Mesenchymal stem cell (in vitro differentiated cells and primary cell): ENCODE measurements around the gene BCL2L1.

ENCODE experiments used
- DNase-seq: peaks from one replicate; pipeline ENCODE4 v3.0.0-alpha.2; 2013
- H2AFZ ChIP-seq: one replicate; pipeline ENCODE4 v1.6.1; 2013; ENCODE audit warnings: low read depth, mild to moderate bottlenecking, control low read depth, inconsistent platforms, low read length, moderate library complexity
- H2AK5ac ChIP-seq: 2 replicates; pipeline ENCODE4 v1.6.1; 2013; ENCODE audit warnings: low read length, moderate library complexity, mild to moderate bottlenecking, inconsistent platforms; ENCODE audit not compliant: severe bottlenecking
- H2BK120ac ChIP-seq: one replicate; pipeline ENCODE4 v1.6.1; 2013; ENCODE audit warnings: low read depth, mild to moderate bottlenecking, inconsistent platforms, low read length, moderate library complexity
- H2BK12ac ChIP-seq, 2 experiments: one replicate each; pipeline ENCODE4 v1.6.1; 2013; ENCODE audit warnings: inconsistent platforms in 2 of 2, low read length in 2 of 2, mild to moderate bottlenecking in 2 of 2, moderate library complexity in 2 of 2, control low read depth in 1 of 2
- H2BK15ac ChIP-seq: one replicate; pipeline ENCODE4 v1.6.1; 2013; ENCODE audit warnings: mild to moderate bottlenecking, low read depth, inconsistent platforms; ENCODE audit not compliant: poor library complexity, severe bottlenecking
- H2BK5ac ChIP-seq: 2 replicates; pipeline ENCODE4 v1.6.1; 2013; ENCODE audit warnings: low read depth, mild to moderate bottlenecking, low read length, control low read depth, inconsistent platforms; ENCODE audit not compliant: poor library complexity, severe bottlenecking
- H3K14ac ChIP-seq, 2 experiments: one replicate each; pipeline ENCODE4 v1.6.1; 2013; ENCODE audit warnings: inconsistent platforms in 2 of 2, low read length in 2 of 2, control low read depth in 1 of 2, mild to moderate bottlenecking in 1 of 2, moderate library complexity in 1 of 2
- H3K18ac ChIP-seq, 2 experiments: one replicate each; pipeline ENCODE4 v1.6.1; 2013; ENCODE audit warnings: inconsistent platforms in 2 of 2, low read length in 2 of 2, control low read depth in 1 of 2, low read depth in 1 of 2, mild to moderate bottlenecking in 1 of 2
- H3K23ac ChIP-seq, 2 experiments: one replicate each; pipeline ENCODE4 v1.6.1; 2013; ENCODE audit warnings: inconsistent platforms in 2 of 2, low read length in 2 of 2, mild to moderate bottlenecking in 2 of 2, moderate library complexity in 2 of 2, control low read depth in 1 of 2
- H3K27ac ChIP-seq: 2 replicates; pipeline ENCODE4 v1.5.1; 2013; ENCODE audit warnings: mild to moderate bottlenecking, moderate library complexity, low read length, control low read depth, inconsistent platforms; ENCODE audit not compliant: poor library complexity, severe bottlenecking
- H3K27me3 ChIP-seq, 2 experiments: 2 replicates each; pipeline versions ENCODE4 v1.6.1 to v1.7.0; 2013; ENCODE audit warnings: low read length in 2 of 2, mild to moderate bottlenecking in 2 of 2, moderate library complexity in 2 of 2, control low read depth in 1 of 2, inconsistent platforms in 1 of 2; ENCODE audit not compliant: control insufficient read depth in 1 of 2, insufficient read depth in 1 of 2
- H3K36me3 ChIP-seq, 2 experiments: 2 replicates each; pipeline versions ENCODE4 v1.6.1 to v1.7.0; 2013; ENCODE audit warnings: low read length in 2 of 2, control low read depth in 1 of 2, inconsistent platforms in 1 of 2, low read depth in 1 of 2, mild to moderate bottlenecking in 1 of 2; ENCODE audit not compliant: insufficient read depth in 2 of 2, control insufficient read depth in 1 of 2
- H3K4ac ChIP-seq, 2 experiments: one replicate each; pipeline ENCODE4 v1.6.1; 2013; ENCODE audit warnings: inconsistent platforms in 2 of 2, low read length in 2 of 2, mild to moderate bottlenecking in 2 of 2, moderate library complexity in 2 of 2, control low read depth in 1 of 2, low read depth in 1 of 2
- H3K4me1 ChIP-seq: 2 replicates; pipeline ENCODE4 v1.6.1; 2013; ENCODE audit warnings: low read depth, low read length, control low read depth; ENCODE audit not compliant: control insufficient read depth, insufficient read depth
- H3K4me2 ChIP-seq: 2 replicates; pipeline ENCODE4 v1.6.1; 2013; ENCODE audit warnings: low read length, mild to moderate bottlenecking, inconsistent platforms; ENCODE audit not compliant: poor library complexity, severe bottlenecking
- H3K4me3 ChIP-seq, 2 experiments: 2 replicates each; pipeline versions ENCODE4 v1.5.1 to v1.7.0; 2013; ENCODE audit warnings: low read length in 2 of 2, mild to moderate bottlenecking in 2 of 2, control low read depth in 1 of 2, low read depth in 1 of 2; ENCODE audit not compliant: insufficient read depth in 1 of 2
- H3K79me1 ChIP-seq: replicated peaks from 2 replicates; pipeline ENCODE4 v1.6.1; 2013; ENCODE audit warnings: mild to moderate bottlenecking, control low read depth, low read length, inconsistent platforms; ENCODE audit not compliant: poor library complexity, severe bottlenecking
- H3K9ac ChIP-seq: 2 replicates; pipeline ENCODE4 v1.7.0; 2013; ENCODE audit warnings: mild to moderate bottlenecking, low read length, moderate library complexity
- H3K9me3 ChIP-seq: 2 replicates; pipeline ENCODE4 v1.7.0; 2013; ENCODE audit warnings: mild to moderate bottlenecking, low read length; ENCODE audit not compliant: control insufficient read depth
- H4K8ac ChIP-seq: one replicate; pipeline ENCODE4 v1.6.1; 2013; ENCODE audit warnings: inconsistent platforms, mild to moderate bottlenecking, low read length, moderate library complexity
- H4K91ac ChIP-seq: one replicate; pipeline ENCODE4 v1.6.1; 2013; ENCODE audit warnings: mild to moderate bottlenecking, low read length, inconsistent platforms
- WGBS: methylation state at CpG from one replicate; pipeline ENCODE4 v1.1.7; 2013; ENCODE audit warnings: mixed read lengths; 5-methylcytosine and 5-hydroxymethylcytosine counted together

Gene BCL2L1

DNA sequence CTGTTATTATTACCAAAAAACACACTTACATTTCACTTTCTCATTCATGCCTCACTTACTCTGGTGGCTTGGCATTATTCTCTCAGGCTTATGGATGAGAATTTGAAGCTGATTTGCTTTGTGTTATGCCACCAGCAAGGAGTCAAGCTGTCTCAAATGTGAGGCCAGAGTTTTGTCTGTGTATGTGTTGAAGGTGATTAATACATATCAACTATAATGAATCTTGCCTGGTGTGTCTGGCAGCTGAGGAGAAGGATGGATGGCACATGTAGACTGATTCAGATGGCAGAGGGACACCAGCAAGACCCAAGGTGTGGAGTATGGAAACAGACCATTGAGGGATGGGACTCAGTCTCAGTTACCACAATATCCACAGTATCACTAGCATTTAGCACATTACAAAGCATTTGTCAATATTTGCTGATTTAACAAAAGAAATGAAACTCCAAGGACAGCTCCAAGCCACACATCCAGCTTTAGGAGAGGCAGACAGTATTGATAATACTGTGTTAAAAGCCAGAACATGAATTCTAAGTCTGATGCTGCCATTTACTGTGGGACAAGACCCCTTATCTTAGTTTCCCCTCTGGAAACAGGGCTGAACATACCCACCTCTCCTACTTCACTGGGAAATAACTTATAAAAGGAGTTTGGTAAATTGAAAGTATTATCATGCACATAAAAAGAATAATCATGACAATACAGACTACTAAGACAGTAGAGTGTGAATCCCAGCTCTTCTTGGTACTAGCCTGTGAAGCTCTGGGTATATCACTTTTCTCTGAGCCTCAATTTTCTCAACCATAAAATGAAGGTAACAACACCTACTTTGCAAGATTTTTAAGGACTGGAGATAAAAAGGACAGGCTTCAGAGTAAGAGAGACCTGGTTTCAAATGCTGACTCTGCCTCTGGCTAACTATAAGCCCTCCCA lies 11.2 kb downstream of the BCL2L1 start:
- H3K9me3 ChIP-seq, result no peaks in the 10 kb centered on the region
- no peak for DNase-seq
- H3K18ac ChIP-seq, result peak overlapping the region; percentile 43 to 73
- peak overlapping the region; percentile 87 for H3K9ac ChIP-seq
- H4K8ac ChIP-seq, result no peak overlapping the region
- H3K4me1 ChIP-seq, result peaks cover 45% of the 10 kb centered on the region
- peaks cover 47 to 82% of the 10 kb centered on the region in 2 experiments for H3K36me3 ChIP-seq
- H3K4ac ChIP-seq, result peak overlapping the region; percentile 49 to 75
- peak overlapping the region in 1 of 2 experiments; percentile 50 for H3K14ac ChIP-seq
- H3K23ac ChIP-seq, result peak overlapping the region in 1 of 2 experiments; percentile 29
- peak overlapping the region; percentile 84 to 86 for H2BK12ac ChIP-seq
- H3K79me1 ChIP-seq, result no peaks in the 10 kb centered on the region
- H2AK5ac ChIP-seq, result peak overlapping the region; percentile 77
- no peak overlapping the region for H2BK5ac ChIP-seq
- peak overlapping the region; percentile 98 for H3K27ac ChIP-seq
- H3K4me3 ChIP-seq, result peak overlapping the region in 1 of 2 experiments; percentile 12
- H2BK15ac ChIP-seq, result no peak overlapping the region
- no peaks in the 10 kb centered on the region for H3K27me3 ChIP-seq
- peak overlapping the region; percentile 48 for H4K91ac ChIP-seq
- no peak overlapping the region for H2BK120ac ChIP-seq
- no peak overlapping the region for H2AFZ ChIP-seq
- no peak overlapping the region for H3K4me2 ChIP-seq

DNA sequence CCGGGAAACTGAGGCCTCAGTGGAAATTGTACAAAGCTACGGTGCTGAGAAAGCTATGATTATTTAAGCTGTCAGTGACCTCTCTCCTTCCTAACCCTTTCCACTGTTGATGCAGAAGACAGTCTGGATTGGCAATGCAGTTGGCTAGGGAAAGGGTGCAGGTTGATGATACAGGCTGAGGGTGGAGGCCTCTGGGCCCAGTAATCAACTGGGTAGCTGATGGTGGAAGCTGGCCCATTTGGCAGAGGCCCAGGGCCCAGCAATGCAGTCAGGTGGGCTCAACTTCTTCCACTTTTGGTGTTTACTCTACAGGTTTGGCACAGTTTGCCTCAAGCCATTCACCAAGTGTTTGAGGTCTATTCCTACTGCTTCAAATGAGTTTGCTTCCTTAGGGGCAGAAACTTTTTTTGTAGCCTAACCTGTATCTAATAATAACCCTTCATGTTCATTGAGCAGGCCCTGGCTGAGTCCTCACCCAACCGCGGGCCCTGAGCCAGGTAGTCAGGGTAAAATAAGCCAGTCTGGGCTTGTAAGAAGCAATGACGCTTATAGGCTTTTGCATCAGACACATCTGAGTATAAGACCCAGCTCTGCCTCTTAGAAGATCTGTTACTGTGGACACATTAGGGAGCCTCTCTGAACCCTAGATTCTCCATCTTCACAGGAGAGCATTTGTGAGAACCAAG lies 12.1 kb downstream of the BCL2L1 start:
- H2AK5ac ChIP-seq, result peak overlapping the region; percentile 73
- H3K36me3 ChIP-seq, result peaks cover 53 to 83% of the 10 kb centered on the region in 2 experiments
- no peak overlapping the region for H3K4me2 ChIP-seq
- H3K4me3 ChIP-seq, result no peak overlapping the region
- no peak overlapping the region for H2AFZ ChIP-seq
- no peaks in the 10 kb centered on the region for H3K9me3 ChIP-seq
- peak overlapping the region; percentile 77 for H4K91ac ChIP-seq
- H3K23ac ChIP-seq, result no peak overlapping the region
- no peak overlapping the region for H2BK15ac ChIP-seq
- no peak overlapping the region for H2BK5ac ChIP-seq
- no peak for DNase-seq
- 99% methylated on average over 5 of the region's 5 CpGs for WGBS
- peak overlapping the region; percentile 31 to 47 for H2BK12ac ChIP-seq
- peak overlapping the region in 1 of 2 experiments; percentile 38 for H3K4ac ChIP-seq
- peaks cover 49% of the 10 kb centered on the region for H3K4me1 ChIP-seq
- peak overlapping the region; percentile 98 for H3K27ac ChIP-seq
- H2BK120ac ChIP-seq, result no peak overlapping the region
- H3K27me3 ChIP-seq, result no peaks in the 10 kb centered on the region
- H3K79me1 ChIP-seq, result no peaks in the 10 kb centered on the region
- H4K8ac ChIP-seq, result peak overlapping the region; percentile 73
- H3K14ac ChIP-seq, result no peak overlapping the region
- peak overlapping the region; percentile 87 for H3K9ac ChIP-seq
- H3K18ac ChIP-seq, result no peak overlapping the region

DNA sequence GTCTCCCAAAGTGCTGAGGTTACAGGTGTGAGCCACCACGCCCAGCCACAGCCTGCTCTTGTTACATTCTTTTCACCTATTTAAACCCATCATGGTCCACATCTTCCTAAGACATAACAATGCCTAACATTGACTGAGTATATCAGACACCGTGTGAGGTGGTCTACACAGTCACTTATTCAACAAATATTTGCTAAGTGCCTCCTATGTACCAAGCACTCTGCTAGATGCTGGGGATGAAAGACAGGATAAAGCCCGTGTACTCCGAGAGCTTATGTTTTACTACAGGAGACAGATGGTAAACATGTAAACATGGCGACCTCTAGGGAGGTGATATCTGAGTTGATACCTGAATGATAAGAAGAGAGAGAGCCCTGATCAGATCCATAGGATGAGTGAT lies 12.7 kb downstream of the BCL2L1 start:
- DNase-seq, result no peak
- Histone ChIP-seq H2AK5ac (peak overlapping the region; percentile 0), H4K8ac (no peak overlapping the region), H3K14ac (no peak overlapping the region), H3K4ac (no peak overlapping the region), H3K4me1 (peaks cover 50% of the 10 kb centered on the region), H3K4me3 (no peak overlapping the region), H3K36me3 (peaks cover 51 to 85% of the 10 kb centered on the region in 2 experiments), H2BK120ac (no peak overlapping the region), H2BK15ac (no peak overlapping the region), H3K9me3 (no peaks in the 10 kb centered on the region), H4K91ac (no peak overlapping the region), H3K27ac (no peak overlapping the region), H3K79me1 (no peaks in the 10 kb centered on the region), H3K4me2 (no peak overlapping the region), H3K23ac (no peak overlapping the region), H2AFZ (no peak overlapping the region), H2BK12ac (peak overlapping the region in 1 of 2 experiments; percentile 17), H3K18ac (no peak overlapping the region), H3K27me3 (no peaks in the 10 kb centered on the region), H2BK5ac (no peak overlapping the region), H3K9ac (no peak overlapping the region)
- WGBS, result 97% methylated on average over 5 of the region's 5 CpGs
